ENCODE data around the gene PRSS53. TPM values are rescaled to one million over a fixed set of nuclear protein-coding genes. Genes with fewer than 3 reads are reported as not detected.

PRSS53 gene
- total and polyA plus RNA-seq, 2 experiments from 2014 or later = 0.36 to 2.7 TPM

DNA sequence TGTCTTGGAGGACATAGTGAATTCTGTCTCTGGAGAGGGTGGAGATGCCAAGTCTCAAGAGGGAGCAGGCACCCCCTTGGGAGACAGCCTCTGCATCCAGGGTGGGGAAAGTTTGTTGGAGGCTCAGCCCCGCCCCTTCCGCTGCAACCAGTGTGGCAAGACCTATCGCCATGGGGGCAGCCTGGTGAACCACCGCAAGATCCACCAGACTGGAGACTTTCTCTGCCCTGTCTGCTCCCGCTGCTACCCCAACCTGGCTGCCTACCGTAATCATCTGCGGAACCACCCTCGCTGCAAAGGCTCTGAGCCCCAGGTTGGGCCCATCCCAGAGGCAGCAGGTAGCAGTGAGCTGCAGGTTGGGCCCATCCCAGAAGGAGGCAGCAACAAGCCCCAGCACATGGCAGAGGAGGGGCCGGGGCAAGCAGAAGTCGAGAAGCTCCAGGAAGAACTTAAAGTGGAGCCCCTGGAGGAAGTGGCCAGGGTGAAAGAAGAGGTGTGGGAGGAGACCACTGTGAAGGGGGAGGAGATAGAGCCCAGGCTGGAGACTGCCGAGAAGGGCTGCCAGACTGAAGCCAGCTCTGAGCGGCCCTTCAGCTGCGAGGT, 9.3 kb downstream of the PRSS53 start:
- ATAC-seq = peak; percentile 9; the same call in 1 of the 3 replicates
- Mint-ChIP-seq H3K36me3 (ENCODE audit: low read depth) (peaks cover 56% of the 10 kb centered on the region), H3K9me3 (no peaks in the 10 kb centered on the region)

GRCh38 chr16:31078597-31079341, 10.0 kb downstream of the PRSS53 start:
- H3K27me3 ChIP-seq (ENCODE audit: insufficient read depth) = no peaks in the 10 kb centered on the region
- H4K20me1 ChIP-seq (replicated peaks; ENCODE audit: insufficient read depth) = no peaks in the 10 kb centered on the region; the same call in 1 of the 2 replicates
- H3F3A ChIP-seq (replicated peaks; ENCODE audit: low read depth) = no peaks in the 10 kb centered on the region
- no peak overlapping the region for H3K4me3 Mint-ChIP-seq
- ATAC-seq = no peak
- peaks cover 7% of the 10 kb centered on the region; the same call in 1 of the 2 replicates for H3K36me3 ChIP-seq (ENCODE audit: insufficient read depth)
- no peak overlapping the region for H3K4me3 ChIP-seq
- no peaks in the 10 kb centered on the region for H3K9me2 ChIP-seq (ENCODE audit: insufficient read depth)
- no peak overlapping the region for H3K27ac ChIP-seq (ENCODE audit: low read depth)
- peaks cover 4% of the 10 kb centered on the region; the same call in 1 of the 2 replicates for H3K4me1 ChIP-seq (ENCODE audit: insufficient read depth)
- peaks cover 56% of the 10 kb centered on the region for H3K36me3 Mint-ChIP-seq (ENCODE audit: low read depth)
- no peak for DNase-seq (ENCODE audit: low spot score)
- peaks cover 11% of the 10 kb centered on the region for H3K27me3 Mint-ChIP-seq (ENCODE audit: insufficient read depth, low read depth, poor library complexity)
- H3K4me1 Mint-ChIP-seq = peaks cover 7% of the 10 kb centered on the region
- no peak overlapping the region for H2AFZ ChIP-seq
- H3K27ac Mint-ChIP-seq = no peak overlapping the region
- H3K79me2 ChIP-seq (replicated peaks; ENCODE audit: insufficient read depth) = peaks cover 20% of the 10 kb centered on the region
- no peak overlapping the region for H3K4me2 ChIP-seq
- no peaks in the 10 kb centered on the region for H3K9me3 Mint-ChIP-seq
- TF ChIP-seq ZNF462 (CRISPR knock-in tag; IDR thresholded peaks at IDR 0.05) (no peak), ZNF114 (CRISPR knock-in tag; IDR thresholded peaks at IDR 0.05) (no peak), ZNF331 (CRISPR knock-in tag; IDR thresholded peaks at IDR 0.05; ENCODE audit: low read depth) (no peak), NANOG (IDR thresholded peaks at IDR 0.05; ENCODE audit: borderline replicate concordance) (no peak), JUNB (IDR thresholded peaks at IDR 0.05; ENCODE audit: unreplicated experiment) (no peak), EZH2phosphoT487 (IDR thresholded peaks at IDR 0.05; ENCODE audit: unreplicated experiment) (no peak), EZH2 (IDR thresholded peaks at IDR 0.05; ENCODE audit: low read depth, unreplicated experiment) (no peak), POLR2AphosphoS5 (IDR thresholded peaks at IDR 0.05; ENCODE audit: low read depth) (no peak), STAT1 (IDR thresholded peaks at IDR 0.05; ENCODE audit: unreplicated experiment) (no peak)

More for the DNA sequence above, 9.3 kb downstream of the PRSS53 start:
- Histone ChIP-seq H3K4me1 (ENCODE audit: insufficient read depth) (peaks cover 4% of the 10 kb centered on the region; the same call in 1 of the 2 replicates), H3K9me2 (ENCODE audit: insufficient read depth) (no peaks in the 10 kb centered on the region), H4K20me1 (replicated peaks; ENCODE audit: insufficient read depth) (no peaks in the 10 kb centered on the region; the same call in 1 of the 2 replicates), H3K36me3 (ENCODE audit: insufficient read depth) (peaks cover 7% of the 10 kb centered on the region; the same call in 1 of the 2 replicates), H3F3A (replicated peaks; ENCODE audit: low read depth) (no peaks in the 10 kb centered on the region), H3K27me3 (ENCODE audit: insufficient read depth) (no peaks in the 10 kb centered on the region), H3K27ac (ENCODE audit: low read depth) (no peak overlapping the region), H2AFZ (no peak overlapping the region), H3K79me2 (replicated peaks; ENCODE audit: insufficient read depth) (peaks cover 20% of the 10 kb centered on the region), H3K4me2 (no peak overlapping the region), H3K4me3 (no peak overlapping the region)
- TF ChIP-seq NANOG (IDR thresholded peaks at IDR 0.05; ENCODE audit: borderline replicate concordance) (no peak), CTCF (conservative IDR thresholded peaks at IDR 0.05; ENCODE audit: low read depth in 2 of 2) (peak in 1 of 2 experiments; percentile 28; a peak in 1 of 4 replicates)
- DNase-seq (ENCODE audit: low spot score) = no peak
- H3K4me3 Mint-ChIP-seq = no peak overlapping the region
- peaks cover 7% of the 10 kb centered on the region for H3K4me1 Mint-ChIP-seq
- no peak overlapping the region for H3K27ac Mint-ChIP-seq
- H3K27me3 Mint-ChIP-seq (ENCODE audit: insufficient read depth, low read depth, poor library complexity) = peaks cover 11% of the 10 kb centered on the region
